Measurements from ENCODE around the gene NEK1. TPM values are rescaled to one million over a fixed set of nuclear protein-coding genes. Genes with fewer than 3 reads are reported as not detected.

NEK1 gene
- total RNA-seq, 1 experiment from 2014 or later = 8.7 TPM

DNA sequence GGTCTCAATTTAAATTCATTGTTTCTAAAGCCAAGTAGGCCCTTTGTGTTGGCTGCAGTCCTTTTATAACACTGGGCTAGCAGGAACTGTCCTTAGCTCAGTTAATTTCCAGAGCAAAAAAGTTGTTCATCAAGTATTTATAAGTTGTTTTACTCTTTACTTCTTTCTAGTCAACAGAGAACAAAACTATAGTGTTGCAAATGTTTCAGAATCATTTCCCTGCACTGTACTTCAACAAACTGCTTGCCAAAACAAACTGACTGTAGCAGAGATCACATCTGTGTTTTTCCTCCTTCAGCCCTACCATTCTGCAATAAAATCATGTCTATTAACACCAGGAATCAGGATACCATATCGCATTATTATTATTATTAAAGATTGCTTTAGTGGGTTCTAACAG lies 173.1 kb downstream of the NEK1 start:
- H3K4me3 Mint-ChIP-seq (ENCODE audit: unreplicated experiment) = no peak overlapping the region
- Histone ChIP-seq H3K36me3 (ENCODE audit: control insufficient read depth, insufficient read depth, low read length) (no peaks in the 10 kb centered on the region), H3K27me3 (replicated peaks; ENCODE audit: control insufficient read depth, insufficient read depth, low read length) (no peaks in the 10 kb centered on the region), H3K9me3 (no peaks in the 10 kb centered on the region), H3K4me3 (ENCODE audit: low read depth, low read length) (no peak overlapping the region), H3K4me1 (peaks cover 12% of the 10 kb centered on the region)
- ChIA-PET POLR2A (no interaction called here), CTCF (no interaction called here)
- intact Hi-C loops (cut with micrococcal nuclease; ENCODE audit: unreplicated experiment) = no loop called here
- no peak for DNase-seq
- no peaks in the 10 kb centered on the region for H3K27me3 Mint-ChIP-seq (ENCODE audit: insufficient read depth, unreplicated experiment)
- H3K36me3 Mint-ChIP-seq (ENCODE audit: insufficient read depth, unreplicated experiment) = no peaks in the 10 kb centered on the region
- H3K27ac Mint-ChIP-seq (ENCODE audit: unreplicated experiment) = no peak overlapping the region
- H3K4me1 Mint-ChIP-seq (ENCODE audit: low read depth, unreplicated experiment) = peaks cover 8% of the 10 kb centered on the region
- H3K9me3 Mint-ChIP-seq (ENCODE audit: unreplicated experiment) = peaks cover 12% of the 10 kb centered on the region
- BruUV-seq (replicated peaks) = no TSS peak
- TF ChIP-seq CTCF (IDR thresholded peaks at IDR 0.05; ENCODE audit: insufficient read depth in 1 of 2, low read depth in 1 of 2, low read length in 1 of 2, severe bottlenecking in 1 of 2, unreplicated experiment in 1 of 2) = no peak

GRCh38 chr4:169438057-169438480 lies 174.3 kb downstream of the NEK1 start:
- no peak overlapping the region for H3K4me3 ChIP-seq (ENCODE audit: low read depth, low read length)
- Mint-ChIP-seq H3K4me1 (ENCODE audit: low read depth, unreplicated experiment) (peaks cover 8% of the 10 kb centered on the region), H3K9me3 (ENCODE audit: unreplicated experiment) (peaks cover under 1% of the 10 kb centered on the region), H3K4me3 (ENCODE audit: unreplicated experiment) (no peak overlapping the region), H3K27me3 (ENCODE audit: insufficient read depth, unreplicated experiment) (no peaks in the 10 kb centered on the region), H3K36me3 (ENCODE audit: insufficient read depth, unreplicated experiment) (no peaks in the 10 kb centered on the region), H3K27ac (ENCODE audit: unreplicated experiment) (no peak overlapping the region)
- H3K9me3 ChIP-seq = no peaks in the 10 kb centered on the region
- no peak for DNase-seq
- no peak for TF ChIP-seq CTCF (IDR thresholded peaks at IDR 0.05; ENCODE audit: insufficient read depth in 1 of 2, low read depth in 1 of 2, low read length in 1 of 2, severe bottlenecking in 1 of 2, unreplicated experiment in 1 of 2)
- no peaks in the 10 kb centered on the region for H3K36me3 ChIP-seq (ENCODE audit: control insufficient read depth, insufficient read depth, low read length)
- ChIA-PET CTCF (interaction anchor here (0.8 kb wide), 1 partner anchor 428 kb away, joined by 6 read pairs; the partner anchor contains the start of gene CBR4), POLR2A (no interaction called here)
- H3K4me1 ChIP-seq = peaks cover 12% of the 10 kb centered on the region
- H3K27me3 ChIP-seq (replicated peaks; ENCODE audit: control insufficient read depth, insufficient read depth, low read length) = no peaks in the 10 kb centered on the region
- no TSS peak for BruUV-seq (replicated peaks)
- intact Hi-C loops (cut with micrococcal nuclease; ENCODE audit: unreplicated experiment) = no loop called here

GRCh38 chr4:169437299-169438047 lies 174.9 kb downstream of the NEK1 start:
- Histone ChIP-seq H3K9me3 (no peaks in the 10 kb centered on the region), H3K4me1 (peaks cover 12% of the 10 kb centered on the region), H3K27me3 (replicated peaks; ENCODE audit: control insufficient read depth, insufficient read depth, low read length) (no peaks in the 10 kb centered on the region), H3K36me3 (ENCODE audit: control insufficient read depth, insufficient read depth, low read length) (no peaks in the 10 kb centered on the region), H3K4me3 (ENCODE audit: low read depth, low read length) (no peak overlapping the region)
- no peak overlapping the region for H3K27ac Mint-ChIP-seq (ENCODE audit: unreplicated experiment)
- H3K4me1 Mint-ChIP-seq (ENCODE audit: low read depth, unreplicated experiment) = peaks cover 8% of the 10 kb centered on the region
- no peaks in the 10 kb centered on the region for H3K27me3 Mint-ChIP-seq (ENCODE audit: insufficient read depth, unreplicated experiment)
- ChIA-PET CTCF (interaction anchor here (0.8 kb wide), 1 partner anchor 427 kb away, joined by 6 read pairs; the partner anchor contains the start of gene CBR4), POLR2A (no interaction called here)
- BruUV-seq (replicated peaks) = no TSS peak
- H3K4me3 Mint-ChIP-seq (ENCODE audit: unreplicated experiment) = no peak overlapping the region
- no peak for TF ChIP-seq CTCF (IDR thresholded peaks at IDR 0.05; ENCODE audit: insufficient read depth in 1 of 2, low read depth in 1 of 2, low read length in 1 of 2, severe bottlenecking in 1 of 2, unreplicated experiment in 1 of 2)
- H3K36me3 Mint-ChIP-seq (ENCODE audit: insufficient read depth, unreplicated experiment) = no peaks in the 10 kb centered on the region
- no peak for DNase-seq
- intact Hi-C loops (cut with micrococcal nuclease; ENCODE audit: unreplicated experiment) = no loop called here
- H3K9me3 Mint-ChIP-seq (ENCODE audit: unreplicated experiment) = no peaks in the 10 kb centered on the region
